HG02973 (cell line): ENCODE data around the gene CNTNAP5.

Experiments
- ATAC-seq: cut with Tn5 transposase; IDR thresholded peaks from one replicate; pipeline ENCODE4 v1.9.1; 2021; ENCODE audit warnings: moderate library complexity; ENCODE audit not compliant: unreplicated experiment

CNTNAP5 gene

GRCh38 chr2:124776332-124776731 is 751.2 kb downstream of the CNTNAP5 start:
- no peak for ATAC-seq

- no peak for ATAC-seq
Observed at GRCh38 chr2:124778076-124778475, 753.0 kb downstream of the CNTNAP5 start.

- ATAC-seq: no peak
Observed at GRCh38 chr2:124796647-124797046, 771.6 kb downstream of the CNTNAP5 start.

- no peak for ATAC-seq
Observed at GRCh38 chr2:124797049-124797448, 772.0 kb downstream of the CNTNAP5 start.

- ATAC-seq: no peak
Observed at GRCh38 chr2:124798551-124798950, 773.5 kb downstream of the CNTNAP5 start.

GRCh38 chr2:124804014-124804940 is 779.2 kb downstream of the CNTNAP5 start:
- no peak for ATAC-seq

- ATAC-seq: no peak
Observed at GRCh38 chr2:124805060-124805459, 780.0 kb downstream of the CNTNAP5 start.

GRCh38 chr2:124810132-124810531 is 785.0 kb downstream of the CNTNAP5 start:
- ATAC-seq: no peak

GRCh38 chr2:124814968-124815745 is 790.1 kb downstream of the CNTNAP5 start:
- no peak for ATAC-seq

- no peak for ATAC-seq
Observed at GRCh38 chr2:124816007-124816406, 790.9 kb downstream of the CNTNAP5 start.

GRCh38 chr2:124822516-124822915 is 797.4 kb downstream of the CNTNAP5 start:
- ATAC-seq: no peak

GRCh38 chr2:124824441-124824840 is 799.4 kb downstream of the CNTNAP5 start:
- no peak for ATAC-seq

GRCh38 chr2:124832521-124832920 is 807.4 kb downstream of the CNTNAP5 start:
- ATAC-seq: no peak

GRCh38 chr2:124834331-124834730 is 809.2 kb downstream of the CNTNAP5 start:
- no peak for ATAC-seq

- ATAC-seq: no peak
Observed at GRCh38 chr2:124835331-124835730, 810.2 kb downstream of the CNTNAP5 start.

GRCh38 chr2:124836416-124836815 is 811.3 kb downstream of the CNTNAP5 start:
- no peak for ATAC-seq

- no peak for ATAC-seq
Observed at GRCh38 chr2:124837496-124837895, 812.4 kb downstream of the CNTNAP5 start.

GRCh38 chr2:124838406-124838805 is 813.3 kb downstream of the CNTNAP5 start:
- no peak for ATAC-seq

- no peak for ATAC-seq
Observed at GRCh38 chr2:124867247-124867646, 842.2 kb downstream of the CNTNAP5 start.

- ATAC-seq: no peak
Observed at GRCh38 chr2:124874219-124874618, 849.1 kb downstream of the CNTNAP5 start.

GRCh38 chr2:124874676-124875075 is 849.6 kb downstream of the CNTNAP5 start:
- no peak for ATAC-seq
